Measurements from ENCODE around the gene MMD2.

The MMD2 gene

GRCh38 chr7:4959893-4960292 lies 906 bp upstream of the MMD2 start:
- Mint-ChIP-seq H3K27ac (no peak overlapping the region), H3K4me3 (peak overlapping the region in 1 of 3 experiments; percentile 70), H3K27me3 (ENCODE audit: low read depth) (peaks cover 71% of the 10 kb centered on the region), H3K9me3 (no peaks in the 10 kb centered on the region), H3K36me3 (ENCODE audit: low read depth) (no peaks in the 10 kb centered on the region), H3K4me1 (peaks cover 6% of the 10 kb centered on the region)
- no peak for TF ChIP-seq CTCF (IDR thresholded peaks at IDR 0.05; ENCODE audit: unreplicated experiment in 3 of 3)

- Mint-ChIP-seq H3K27me3 (ENCODE audit: low read depth) (peaks cover 68% of the 10 kb centered on the region), H3K4me1 (peaks cover 6% of the 10 kb centered on the region), H3K27ac (no peak overlapping the region), H3K4me3 (no peak overlapping the region), H3K9me3 (no peaks in the 10 kb centered on the region), H3K36me3 (ENCODE audit: low read depth) (no peaks in the 10 kb centered on the region)
- TF ChIP-seq CTCF (IDR thresholded peaks at IDR 0.05; ENCODE audit: unreplicated experiment in 3 of 3) = no peak
Observed at GRCh38 chr7:4959306-4959705, 319 bp upstream of the MMD2 start.

GRCh38 chr7:4957847-4958476 lies 1.0 kb downstream of the MMD2 start:
- no peaks in the 10 kb centered on the region for H3K36me3 Mint-ChIP-seq (ENCODE audit: low read depth)
- H3K27ac Mint-ChIP-seq = no peak overlapping the region
- peak overlapping the region; percentile 83 to 86 (median 83) for H3K4me3 Mint-ChIP-seq
- peaks cover 64% of the 10 kb centered on the region for H3K27me3 Mint-ChIP-seq (ENCODE audit: low read depth)
- H3K4me1 Mint-ChIP-seq = peaks cover 6% of the 10 kb centered on the region
- H3K9me3 Mint-ChIP-seq = no peaks in the 10 kb centered on the region
- TF ChIP-seq CTCF (IDR thresholded peaks at IDR 0.05; ENCODE audit: unreplicated experiment in 3 of 3) = no peak

- Mint-ChIP-seq H3K27ac (no peak overlapping the region), H3K4me1 (no peaks in the 10 kb centered on the region), H3K9me3 (peaks cover 3% of the 10 kb centered on the region), H3K36me3 (ENCODE audit: low read depth) (no peaks in the 10 kb centered on the region), H3K27me3 (ENCODE audit: low read depth) (peaks cover 60% of the 10 kb centered on the region), H3K4me3 (no peak overlapping the region)
- TF ChIP-seq CTCF (IDR thresholded peaks at IDR 0.05; ENCODE audit: unreplicated experiment in 3 of 3) = no peak
Observed at GRCh38 chr7:4951903-4952636, 6.9 kb downstream of the MMD2 start.

- H3K9me3 Mint-ChIP-seq = peaks cover 4% of the 10 kb centered on the region
- no peaks in the 10 kb centered on the region for H3K36me3 Mint-ChIP-seq (ENCODE audit: low read depth)
- H3K27me3 Mint-ChIP-seq (ENCODE audit: low read depth) = peaks cover 60% of the 10 kb centered on the region
- no peaks in the 10 kb centered on the region for H3K4me1 Mint-ChIP-seq
- H3K4me3 Mint-ChIP-seq = no peak overlapping the region
- no peak overlapping the region for H3K27ac Mint-ChIP-seq
- TF ChIP-seq CTCF (IDR thresholded peaks at IDR 0.05; ENCODE audit: unreplicated experiment in 3 of 3) = no peak
Observed at GRCh38 chr7:4951304-4951703, 7.7 kb downstream of the MMD2 start.

- peaks cover 62% of the 10 kb centered on the region for H3K27me3 Mint-ChIP-seq (ENCODE audit: low read depth)
- no peak overlapping the region for H3K4me3 Mint-ChIP-seq
- no peak for TF ChIP-seq CTCF (IDR thresholded peaks at IDR 0.05; ENCODE audit: unreplicated experiment in 3 of 3)
- no peaks in the 10 kb centered on the region for H3K4me1 Mint-ChIP-seq
- no peak overlapping the region for H3K27ac Mint-ChIP-seq
- peaks cover 4% of the 10 kb centered on the region for H3K9me3 Mint-ChIP-seq
- no peaks in the 10 kb centered on the region for H3K36me3 Mint-ChIP-seq (ENCODE audit: low read depth)
Observed at GRCh38 chr7:4948402-4948801, 10.6 kb downstream of the MMD2 start.

Measured in nephron (organoid).